ENCODE measurements around the gene KIRREL3.

KIRREL3 gene

GRCh38 chr11:126496576-126497337, 503.8 kb downstream of the KIRREL3 start:
- H3K27me3 ChIP-seq (ENCODE audit: insufficient read depth, low read length): peaks cover 28% of the 10 kb centered on the region
- H2AFZ ChIP-seq (ENCODE audit: low read length, unreplicated experiment): no peak overlapping the region
- no peaks in the 10 kb centered on the region for H3K4me1 ChIP-seq (ENCODE audit: control insufficient read depth, insufficient read depth, low read length, unreplicated experiment)
- no peak overlapping the region for H3K4me3 ChIP-seq (ENCODE audit: low read depth, low read length)
- no peaks in the 10 kb centered on the region for H3K79me2 ChIP-seq (ENCODE audit: control insufficient read depth, insufficient read depth, low read length, unreplicated experiment)
- no peaks in the 10 kb centered on the region for H3K36me3 ChIP-seq (ENCODE audit: insufficient read depth, low read length)
- no peak overlapping the region for H3K27ac ChIP-seq (ENCODE audit: low read depth, low read length)

- no peaks in the 10 kb centered on the region for H3K4me1 ChIP-seq (ENCODE audit: control insufficient read depth, insufficient read depth, low read length, unreplicated experiment)
- H3K27me3 ChIP-seq (ENCODE audit: insufficient read depth, low read length): peaks cover 20% of the 10 kb centered on the region
- H3K27ac ChIP-seq (ENCODE audit: low read depth, low read length): no peak overlapping the region
- H3K79me2 ChIP-seq (ENCODE audit: control insufficient read depth, insufficient read depth, low read length, unreplicated experiment): no peaks in the 10 kb centered on the region
- H2AFZ ChIP-seq (ENCODE audit: low read length, unreplicated experiment): no peak overlapping the region
- H3K4me3 ChIP-seq (ENCODE audit: low read depth, low read length): no peak overlapping the region
- no peaks in the 10 kb centered on the region for H3K36me3 ChIP-seq (ENCODE audit: insufficient read depth, low read length)
Observed at GRCh38 chr11:126495281-126496220, 505.0 kb downstream of the KIRREL3 start.

- H3K27me3 ChIP-seq (ENCODE audit: insufficient read depth, low read length): peaks cover 15% of the 10 kb centered on the region
- H3K4me1 ChIP-seq (ENCODE audit: control insufficient read depth, insufficient read depth, low read length, unreplicated experiment): no peaks in the 10 kb centered on the region
- H3K27ac ChIP-seq (ENCODE audit: low read depth, low read length): no peak overlapping the region
Observed at GRCh38 chr11:126494831-126495230, 505.7 kb downstream of the KIRREL3 start.

GRCh38 chr11:126492331-126493082, 508.1 kb downstream of the KIRREL3 start:
- no peak overlapping the region for H3K4me3 ChIP-seq (ENCODE audit: low read depth, low read length)
- no peaks in the 10 kb centered on the region for H3K36me3 ChIP-seq (ENCODE audit: insufficient read depth, low read length)

More at GRCh38 chr11:126494831-126495230, 505.7 kb downstream of the KIRREL3 start:
- no peaks in the 10 kb centered on the region for H3K79me2 ChIP-seq (ENCODE audit: control insufficient read depth, insufficient read depth, low read length, unreplicated experiment)
- no peaks in the 10 kb centered on the region for H3K36me3 ChIP-seq (ENCODE audit: insufficient read depth, low read length)
- H2AFZ ChIP-seq (ENCODE audit: low read length, unreplicated experiment): no peak overlapping the region
- no peak overlapping the region for H3K4me3 ChIP-seq (ENCODE audit: low read depth, low read length)

GRCh38 chr11:126491092-126491491, 509.5 kb downstream of the KIRREL3 start:
- no peaks in the 10 kb centered on the region for H3K27me3 ChIP-seq (ENCODE audit: insufficient read depth, low read length)
- H3K27ac ChIP-seq (ENCODE audit: low read depth, low read length): no peak overlapping the region
- no peak overlapping the region for H3K4me3 ChIP-seq (ENCODE audit: low read depth, low read length)
- H3K4me1 ChIP-seq (ENCODE audit: control insufficient read depth, insufficient read depth, low read length, unreplicated experiment): no peaks in the 10 kb centered on the region
- no peaks in the 10 kb centered on the region for H3K36me3 ChIP-seq (ENCODE audit: insufficient read depth, low read length)
- no peaks in the 10 kb centered on the region for H3K79me2 ChIP-seq (ENCODE audit: control insufficient read depth, insufficient read depth, low read length, unreplicated experiment)
- H2AFZ ChIP-seq (ENCODE audit: low read length, unreplicated experiment): no peak overlapping the region

More at GRCh38 chr11:126492331-126493082, 508.1 kb downstream of the KIRREL3 start:
- Histone ChIP-seq H3K4me1 (ENCODE audit: control insufficient read depth, insufficient read depth, low read length, unreplicated experiment) (no peaks in the 10 kb centered on the region), H3K27me3 (ENCODE audit: insufficient read depth, low read length) (no peaks in the 10 kb centered on the region), H3K79me2 (ENCODE audit: control insufficient read depth, insufficient read depth, low read length, unreplicated experiment) (no peaks in the 10 kb centered on the region), H3K27ac (ENCODE audit: low read depth, low read length) (no peak overlapping the region), H2AFZ (ENCODE audit: low read length, unreplicated experiment) (no peak overlapping the region)

GRCh38 chr11:126489836-126490660, 510.5 kb downstream of the KIRREL3 start:
- H3K36me3 ChIP-seq (ENCODE audit: insufficient read depth, low read length): no peaks in the 10 kb centered on the region
- H3K27me3 ChIP-seq (ENCODE audit: insufficient read depth, low read length): no peaks in the 10 kb centered on the region
- H3K4me3 ChIP-seq (ENCODE audit: low read depth, low read length): no peak overlapping the region
- H3K4me1 ChIP-seq (ENCODE audit: control insufficient read depth, insufficient read depth, low read length, unreplicated experiment): no peaks in the 10 kb centered on the region
- no peak overlapping the region for H2AFZ ChIP-seq (ENCODE audit: low read length, unreplicated experiment)
- H3K79me2 ChIP-seq (ENCODE audit: control insufficient read depth, insufficient read depth, low read length, unreplicated experiment): no peaks in the 10 kb centered on the region
- no peak overlapping the region for H3K27ac ChIP-seq (ENCODE audit: low read depth, low read length)

GRCh38 chr11:126488591-126489370, 511.8 kb downstream of the KIRREL3 start:
- Histone ChIP-seq H3K4me1 (ENCODE audit: control insufficient read depth, insufficient read depth, low read length, unreplicated experiment) (no peaks in the 10 kb centered on the region), H3K4me3 (ENCODE audit: low read depth, low read length) (no peak overlapping the region), H2AFZ (ENCODE audit: low read length, unreplicated experiment) (no peak overlapping the region), H3K79me2 (ENCODE audit: control insufficient read depth, insufficient read depth, low read length, unreplicated experiment) (no peaks in the 10 kb centered on the region), H3K36me3 (ENCODE audit: insufficient read depth, low read length) (no peaks in the 10 kb centered on the region), H3K27ac (ENCODE audit: low read depth, low read length) (no peak overlapping the region), H3K27me3 (ENCODE audit: insufficient read depth, low read length) (no peaks in the 10 kb centered on the region)

GRCh38 chr11:126487711-126488110, 512.9 kb downstream of the KIRREL3 start:
- no peak overlapping the region for H3K4me3 ChIP-seq (ENCODE audit: low read depth, low read length)
- H3K27me3 ChIP-seq (ENCODE audit: insufficient read depth, low read length): no peaks in the 10 kb centered on the region
- no peak overlapping the region for H3K27ac ChIP-seq (ENCODE audit: low read depth, low read length)
- H2AFZ ChIP-seq (ENCODE audit: low read length, unreplicated experiment): no peak overlapping the region
- no peaks in the 10 kb centered on the region for H3K36me3 ChIP-seq (ENCODE audit: insufficient read depth, low read length)
- no peaks in the 10 kb centered on the region for H3K79me2 ChIP-seq (ENCODE audit: control insufficient read depth, insufficient read depth, low read length, unreplicated experiment)
- H3K4me1 ChIP-seq (ENCODE audit: control insufficient read depth, insufficient read depth, low read length, unreplicated experiment): no peaks in the 10 kb centered on the region

GRCh38 chr11:126485986-126486635, 514.5 kb downstream of the KIRREL3 start:
- H2AFZ ChIP-seq (ENCODE audit: low read length, unreplicated experiment): no peak overlapping the region
- no peaks in the 10 kb centered on the region for H3K79me2 ChIP-seq (ENCODE audit: control insufficient read depth, insufficient read depth, low read length, unreplicated experiment)
- no peaks in the 10 kb centered on the region for H3K4me1 ChIP-seq (ENCODE audit: control insufficient read depth, insufficient read depth, low read length, unreplicated experiment)
- H3K27ac ChIP-seq (ENCODE audit: low read depth, low read length): no peak overlapping the region
- no peaks in the 10 kb centered on the region for H3K27me3 ChIP-seq (ENCODE audit: insufficient read depth, low read length)
- no peaks in the 10 kb centered on the region for H3K36me3 ChIP-seq (ENCODE audit: insufficient read depth, low read length)
- H3K4me3 ChIP-seq (ENCODE audit: low read depth, low read length): no peak overlapping the region

All from ACC112 (cell line).